Measurements from ENCODE around the gene TBC1D1.
A peak's percentile ranks its signal among the peaks of the same experiment; 100 is the strongest.
"Not testable (repeated sequence)": the region's sequence is repeated elsewhere in the genome, so short reads cannot be mapped to it uniquely, and the experiment has no call there.

TBC1D1 gene

DNA sequence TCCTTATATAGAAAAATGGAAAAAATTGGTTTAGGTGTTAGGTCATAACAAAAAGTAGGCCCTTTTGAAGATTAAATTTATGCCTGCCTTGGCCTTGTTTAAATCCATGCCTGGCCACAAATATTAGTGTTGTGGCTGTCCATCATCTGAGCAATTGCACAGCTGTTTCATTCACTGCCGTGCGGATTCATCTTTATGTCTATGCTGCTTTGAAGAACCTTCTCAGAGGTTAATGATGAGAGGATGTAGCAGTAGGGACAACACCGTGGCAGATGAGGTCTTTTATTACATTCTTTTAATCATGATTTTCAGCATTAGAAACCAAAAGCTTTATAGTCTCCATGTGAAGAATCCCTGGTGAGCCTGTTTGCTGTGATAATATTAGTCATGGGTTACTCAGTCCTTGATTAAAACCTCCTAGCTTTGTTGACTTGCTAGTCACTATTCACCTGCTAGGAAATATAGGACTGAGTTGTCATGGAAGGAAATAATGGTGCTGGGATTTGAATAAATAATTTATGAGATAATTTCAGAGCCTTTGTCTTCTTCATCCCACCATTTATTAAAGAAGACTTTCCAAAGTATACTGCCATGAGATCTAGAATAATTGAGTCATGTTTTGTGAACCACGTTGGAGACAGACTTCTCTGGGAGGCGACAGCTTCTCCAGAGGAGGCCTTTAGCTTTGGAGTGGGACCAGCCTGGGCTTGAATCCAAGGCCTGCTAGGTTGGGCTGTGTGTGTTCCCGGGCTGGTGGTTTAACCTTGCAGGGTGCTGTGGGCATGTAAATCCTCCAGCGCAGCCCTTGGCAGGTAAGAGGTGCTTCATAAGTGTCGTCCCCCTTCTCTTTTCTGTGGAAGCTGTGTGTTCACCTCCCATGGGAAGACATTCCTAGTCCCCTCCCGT is 122.8 kb downstream of the TBC1D1 start:
- no peak for DNase-seq (ENCODE audit: low spot score)

DNA sequence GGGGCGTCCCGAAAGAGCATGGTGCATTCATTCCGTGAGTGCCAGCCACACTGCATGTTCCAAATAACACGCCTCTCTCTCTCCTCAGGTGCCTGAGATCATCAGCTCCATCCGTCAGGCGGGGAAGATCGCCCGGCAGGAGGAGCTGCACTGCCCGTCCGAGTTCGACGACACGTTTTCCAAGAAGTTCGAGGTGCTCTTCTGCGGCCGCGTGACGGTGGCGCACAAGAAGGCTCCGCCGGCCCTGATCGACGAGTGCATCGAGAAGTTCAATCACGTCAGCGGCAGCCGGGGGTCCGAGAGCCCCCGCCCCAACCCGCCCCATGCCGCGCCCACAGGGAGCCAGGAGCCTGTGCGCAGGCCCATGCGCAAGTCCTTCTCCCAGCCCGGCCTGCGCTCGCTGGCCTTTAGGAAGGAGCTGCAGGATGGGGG is 123.6 kb downstream of the TBC1D1 start:
- DNase-seq (ENCODE audit: low spot score) = no peak

DNA sequence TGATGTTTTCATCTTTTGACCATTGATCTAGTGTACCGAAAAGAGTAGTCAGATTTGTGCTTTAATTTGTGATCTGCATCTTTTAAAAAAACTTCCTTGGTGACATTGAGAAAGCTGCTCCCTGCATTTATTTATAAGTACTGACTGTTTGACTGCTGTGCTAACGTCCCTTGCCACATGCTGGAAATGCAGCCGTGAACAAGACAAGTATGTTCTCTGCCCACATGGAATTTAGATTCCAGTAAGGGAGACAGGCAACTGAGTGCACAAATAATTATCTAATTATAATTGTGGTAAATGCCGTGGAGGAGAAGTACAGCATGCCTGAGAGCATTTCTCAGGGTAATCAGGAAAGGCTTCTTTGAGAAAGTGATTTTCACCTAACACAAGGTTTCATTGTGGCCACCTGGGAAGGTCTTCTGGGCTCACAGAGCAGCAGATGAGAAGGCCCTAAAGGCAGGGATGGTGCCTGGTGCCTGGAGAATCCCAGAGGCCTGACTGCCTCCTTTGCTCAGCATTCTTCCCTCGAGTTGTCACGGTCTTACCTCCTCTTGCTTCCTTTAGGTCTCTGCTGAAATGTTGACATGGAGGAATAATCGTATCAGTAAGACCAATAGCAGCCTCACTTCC is 125.1 kb downstream of the TBC1D1 start:
- DNase-seq (ENCODE audit: low spot score) = no peak

DNA sequence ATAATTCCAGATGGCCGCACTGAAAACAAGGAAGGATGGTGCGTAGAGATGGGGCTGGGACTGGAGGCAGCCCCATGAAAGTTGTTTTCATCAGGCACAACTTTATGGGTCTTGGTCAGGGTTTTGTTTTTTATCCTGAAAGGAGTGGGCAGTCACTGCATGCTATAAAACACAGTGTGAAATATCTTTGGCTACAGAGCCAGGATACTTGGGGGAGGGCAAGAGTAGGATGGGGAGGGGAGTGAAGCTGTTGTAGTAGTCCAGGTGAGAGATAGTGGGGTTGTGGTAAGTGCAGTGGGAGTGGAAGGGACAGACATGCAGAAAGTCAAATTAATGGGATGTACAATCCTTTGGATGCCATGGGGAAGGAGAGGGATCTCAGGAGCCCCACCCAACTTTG is 125.8 kb downstream of the TBC1D1 start:
- DNase-seq (ENCODE audit: low spot score) = no peak

DNA sequence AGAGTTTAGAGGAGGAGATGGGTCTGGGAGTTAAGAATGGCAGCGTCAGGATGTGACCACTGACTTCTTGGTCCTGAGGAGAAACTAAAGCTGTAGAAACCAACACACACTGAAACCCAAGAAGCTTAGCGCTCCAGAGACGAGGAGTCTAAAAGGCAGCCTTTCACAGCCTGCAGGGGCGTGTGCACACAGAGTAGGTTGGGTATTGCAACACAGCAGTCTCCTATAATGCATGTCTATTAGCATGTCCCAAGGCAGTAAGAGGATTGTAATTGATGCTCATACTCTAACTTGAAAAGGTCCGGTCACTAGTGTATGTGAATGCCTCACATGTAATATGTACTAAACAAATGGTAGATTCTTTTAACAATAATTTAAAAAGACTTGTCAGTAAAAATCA is 126.7 kb downstream of the TBC1D1 start:
- DNase-seq (ENCODE audit: low spot score) = no peak

DNA sequence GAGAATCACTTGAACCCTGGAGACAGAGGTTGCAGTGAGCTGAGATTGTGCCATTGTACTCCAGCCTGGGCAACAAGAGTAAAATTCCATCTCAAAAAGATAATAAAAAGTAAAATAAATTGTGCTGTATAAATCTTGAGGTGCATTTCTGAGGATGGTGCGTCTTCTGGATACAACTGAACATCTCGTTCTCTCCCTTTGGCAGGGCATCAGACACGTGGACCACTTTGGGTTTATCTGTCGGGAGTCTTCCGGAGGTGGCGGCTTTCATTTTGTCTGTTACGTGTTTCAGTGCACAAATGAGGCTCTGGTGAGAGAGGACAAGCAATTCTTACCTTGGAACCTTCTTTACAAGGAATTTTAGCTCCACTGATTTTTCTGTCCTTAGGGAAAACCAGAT is 129.5 kb downstream of the TBC1D1 start:
- DNase-seq (ENCODE audit: low spot score) = no peak

DNA sequence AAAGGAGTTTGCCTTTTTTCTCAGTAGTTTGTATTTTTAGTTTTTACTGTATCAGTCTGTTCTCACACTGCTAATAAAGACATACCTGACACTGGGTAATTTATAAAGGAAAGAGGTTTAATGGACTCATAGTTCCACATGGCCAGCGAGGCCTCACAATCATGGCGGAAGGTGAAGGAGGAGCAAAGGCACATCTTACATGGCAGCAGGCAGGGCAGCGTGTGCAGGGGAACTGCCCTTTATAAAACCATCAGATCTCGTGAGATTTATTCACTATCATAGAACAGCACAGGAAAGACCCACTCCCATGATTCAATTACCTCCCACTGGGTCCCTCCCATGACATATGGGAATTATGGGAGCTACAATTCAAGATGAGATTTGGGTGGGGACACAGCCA is 130.1 kb downstream of the TBC1D1 start:
- DNase-seq (ENCODE audit: low spot score) = not testable (repeated sequence)

DNA sequence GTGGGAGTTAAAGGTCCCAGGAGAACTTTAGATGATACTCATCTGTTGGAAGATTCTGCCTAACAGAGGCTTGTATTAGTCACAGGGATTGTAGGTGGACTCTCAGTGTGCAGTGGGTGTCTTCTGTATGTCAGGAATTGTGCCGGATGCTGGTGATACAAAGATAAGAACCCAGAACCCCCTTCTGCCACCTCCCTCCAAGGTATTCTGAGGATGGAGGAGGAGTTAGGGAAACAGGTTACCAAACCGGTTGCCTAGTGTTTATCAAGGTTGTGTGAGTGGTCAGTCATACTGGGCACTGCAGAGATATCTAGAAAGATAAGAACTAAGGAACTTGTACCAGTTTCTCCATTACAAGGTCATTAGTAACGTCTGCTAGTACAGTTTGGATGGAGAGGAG is 130.9 kb downstream of the TBC1D1 start:
- no peak for DNase-seq (ENCODE audit: low spot score)

DNA sequence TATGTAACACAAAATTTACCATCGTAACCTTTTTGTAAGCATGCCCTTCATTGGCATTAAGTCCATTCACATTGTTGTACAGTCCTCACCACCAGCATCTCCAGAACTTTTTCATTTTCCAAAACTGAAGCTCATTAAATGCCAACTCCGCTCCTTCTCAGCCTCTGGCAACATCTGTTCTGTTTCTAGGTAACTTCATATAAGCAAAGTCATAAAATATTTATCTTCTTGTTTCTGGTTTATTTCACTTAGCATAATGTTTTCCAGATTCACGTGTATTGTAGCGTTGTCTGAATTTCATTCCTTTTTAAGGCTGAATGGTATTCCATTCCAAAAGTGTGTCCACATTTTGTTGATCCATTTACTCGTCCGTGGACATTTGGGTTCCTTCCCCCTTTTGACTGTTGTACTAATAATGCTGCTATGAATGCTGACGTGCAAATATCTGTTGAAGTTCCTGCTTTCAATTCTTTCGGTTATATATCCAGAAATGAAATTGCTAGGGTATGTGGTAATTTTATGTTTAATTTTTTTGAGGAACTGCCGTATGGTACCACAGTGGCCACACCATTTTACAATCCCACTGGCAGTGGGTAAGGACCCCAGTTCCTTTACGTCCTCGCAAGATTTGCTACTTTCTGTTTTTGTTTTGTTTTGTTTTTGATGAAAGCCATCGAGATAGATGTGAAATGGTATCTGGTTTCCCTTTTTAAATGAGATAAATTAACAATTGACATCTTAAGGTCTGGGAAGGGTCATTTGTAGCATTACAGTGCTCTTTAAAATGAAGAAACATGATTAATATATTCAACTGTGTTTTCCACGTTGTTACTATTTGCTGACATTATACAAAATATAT is 132.7 kb downstream of the TBC1D1 start:
- DNase-seq (ENCODE audit: low spot score) = no peak

DNA sequence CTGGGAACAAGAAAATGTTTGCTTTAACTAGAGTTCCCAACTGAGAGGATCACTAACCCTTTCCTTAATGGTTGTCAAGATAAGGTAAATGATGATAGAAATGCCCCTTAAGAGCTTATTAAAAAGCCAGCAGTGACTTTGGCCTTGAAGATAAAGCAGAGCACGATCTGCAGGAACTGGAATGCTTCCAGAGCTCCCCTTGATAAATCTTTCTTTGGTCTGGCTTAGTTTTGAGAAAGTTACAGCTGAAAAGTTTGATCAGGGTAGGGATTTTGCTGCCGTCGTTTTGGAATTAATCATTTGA is 133.3 kb downstream of the TBC1D1 start:
- no peak for DNase-seq (ENCODE audit: low spot score)

DNA sequence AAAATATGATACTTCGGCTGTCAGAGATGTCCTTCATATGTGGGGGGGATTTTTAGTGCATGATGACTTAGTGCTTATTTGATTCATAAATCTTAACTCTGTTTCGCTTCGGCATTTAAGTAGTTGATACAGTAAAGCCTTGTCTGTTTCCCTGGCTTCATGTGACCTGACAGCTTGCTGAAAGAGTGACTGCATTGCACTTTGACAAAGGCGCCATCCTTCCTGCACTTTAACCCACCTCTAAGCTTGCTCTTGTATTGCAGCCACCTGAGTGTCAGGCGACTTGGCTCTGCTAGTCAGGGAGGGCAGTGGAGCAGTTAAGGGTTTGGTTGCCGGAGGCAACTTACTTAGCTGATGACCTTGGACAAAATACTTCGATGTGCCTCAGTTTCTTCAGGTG is 134.8 kb downstream of the TBC1D1 start:
- DNase-seq (ENCODE audit: low spot score) = no peak

DNA sequence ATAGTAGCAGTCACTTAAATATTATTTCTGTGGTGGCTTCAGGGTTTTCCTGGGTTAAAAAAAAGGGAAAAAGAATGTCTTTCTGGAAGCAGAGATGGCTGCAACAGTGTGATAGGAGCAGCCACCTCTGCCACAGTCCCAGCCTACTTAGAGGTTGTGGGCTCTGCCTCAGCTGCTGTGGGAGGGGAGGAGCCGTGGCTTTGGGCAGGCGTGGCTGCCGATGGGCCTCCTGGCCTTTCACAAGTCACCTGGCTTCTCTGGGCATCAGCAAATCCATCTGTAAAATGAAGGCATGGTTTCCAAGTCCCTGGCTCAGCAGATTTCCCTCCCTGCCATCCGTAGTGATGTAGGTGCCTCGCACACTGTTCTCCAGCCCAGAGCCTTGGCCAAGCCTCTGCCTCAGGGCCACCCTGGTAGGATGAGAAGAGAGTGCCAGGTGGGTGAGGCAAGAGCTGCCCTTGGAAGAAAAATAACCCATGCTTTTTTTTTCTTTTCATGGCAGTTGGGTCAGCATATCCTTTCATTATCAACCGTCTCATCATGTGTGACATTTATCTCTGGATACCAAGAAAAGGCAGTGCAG is 135.4 kb downstream of the TBC1D1 start:
- no peak for DNase-seq (ENCODE audit: low spot score)

DNA sequence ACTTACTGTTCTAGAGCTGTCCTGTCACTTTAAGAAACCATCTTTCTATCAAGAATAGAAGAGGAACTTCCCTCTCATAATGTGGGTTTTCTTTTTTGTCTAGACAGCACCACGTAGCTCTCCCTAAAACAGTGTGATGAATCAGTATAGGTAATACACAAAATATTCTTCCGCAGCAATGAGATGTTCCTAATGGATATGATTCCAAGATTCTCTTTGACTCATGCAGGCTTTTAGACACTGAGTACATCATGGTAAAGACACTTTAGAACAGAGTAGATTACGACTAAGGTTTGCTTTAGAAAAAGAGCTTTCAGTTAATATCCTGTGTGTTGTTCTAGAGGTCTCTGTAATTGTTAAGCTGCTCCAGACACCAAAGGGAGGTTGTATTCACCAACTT is 139.1 kb downstream of the TBC1D1 start:
- DNase-seq (ENCODE audit: low spot score) = no peak

DNA sequence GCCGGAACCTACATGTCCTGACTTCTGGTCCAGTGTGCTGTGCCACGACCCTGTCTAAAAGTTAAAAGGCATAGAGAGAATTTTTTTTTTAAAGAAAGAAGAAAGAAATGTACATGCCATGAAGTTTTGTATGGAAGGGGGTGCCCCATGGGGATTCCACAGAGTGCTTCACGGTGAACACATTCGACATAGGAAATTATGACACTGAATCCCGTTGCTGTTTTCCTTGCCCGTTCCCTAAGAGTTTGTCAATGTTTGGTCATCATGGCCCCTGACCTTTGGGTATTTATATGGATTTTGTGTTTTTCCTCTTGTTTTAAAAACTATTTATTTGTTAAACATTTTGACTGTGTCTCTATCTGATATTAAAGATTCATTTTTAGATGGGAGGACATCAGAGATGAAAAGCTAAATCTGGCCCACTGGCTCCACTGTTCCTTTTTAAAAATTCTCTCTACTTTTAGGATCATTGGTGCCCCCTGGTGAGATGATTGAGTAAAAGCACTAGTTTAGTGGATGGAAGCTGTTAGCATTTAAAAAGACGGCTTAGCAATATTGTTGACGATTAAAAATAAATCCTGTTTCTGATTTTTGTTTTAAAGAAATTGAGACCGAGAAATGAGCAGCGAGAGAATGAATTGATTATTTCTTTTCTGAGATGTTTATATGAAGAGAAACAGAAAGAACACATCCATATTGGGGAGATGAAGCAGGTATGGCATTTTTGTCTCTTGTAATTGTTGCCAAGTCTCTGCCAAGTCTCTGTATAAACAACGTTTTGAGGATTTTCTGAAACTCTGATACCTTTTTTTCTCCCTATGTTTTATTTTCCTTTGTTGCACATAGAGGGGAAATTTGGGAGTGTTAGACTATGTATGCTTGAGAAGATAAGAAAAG is 144.3 kb downstream of the TBC1D1 start:
- peak; percentile 86 for DNase-seq (ENCODE audit: low spot score)

DNA sequence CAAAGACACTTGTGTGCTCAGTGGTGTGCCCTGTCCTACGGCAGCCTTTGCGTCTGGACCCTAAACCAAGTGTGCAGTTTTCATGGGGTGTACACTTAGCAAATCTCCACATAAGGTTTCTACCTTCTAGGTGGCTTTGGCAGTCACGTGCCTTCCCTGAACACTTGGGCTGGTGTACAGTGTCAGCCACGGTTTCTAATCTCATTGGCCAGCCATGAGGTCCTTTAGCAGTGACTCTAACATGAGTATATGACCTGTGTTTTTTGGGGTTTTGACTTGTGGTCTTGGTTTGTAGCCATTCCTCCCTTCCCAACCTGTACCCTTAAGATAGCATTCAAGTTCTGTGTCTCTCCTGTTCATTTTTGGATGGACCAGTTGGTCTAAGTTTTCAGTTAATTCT is 145.7 kb downstream of the TBC1D1 start:
- no peak for DNase-seq (ENCODE audit: low spot score)

DNA sequence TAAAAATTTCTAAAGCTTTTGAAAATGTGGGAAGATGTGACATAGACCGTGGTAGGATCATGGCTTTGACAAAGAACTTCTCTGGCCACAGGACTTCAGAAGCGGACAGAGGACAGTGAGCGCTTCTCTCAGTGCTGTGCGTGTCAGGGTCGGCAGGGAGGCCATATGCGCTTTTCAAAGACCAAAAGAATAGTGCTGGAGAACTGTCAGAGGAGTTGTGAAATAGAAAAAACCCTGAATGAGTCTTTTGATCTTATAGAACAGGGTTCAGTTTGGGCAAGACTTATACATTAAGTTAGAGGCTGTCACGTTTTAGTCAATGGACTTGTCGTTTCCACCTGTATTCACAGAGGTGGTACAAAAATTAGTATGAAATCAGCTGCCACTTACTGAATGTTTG is 146.7 kb downstream of the TBC1D1 start:
- DNase-seq (ENCODE audit: low spot score) = no peak

DNA sequence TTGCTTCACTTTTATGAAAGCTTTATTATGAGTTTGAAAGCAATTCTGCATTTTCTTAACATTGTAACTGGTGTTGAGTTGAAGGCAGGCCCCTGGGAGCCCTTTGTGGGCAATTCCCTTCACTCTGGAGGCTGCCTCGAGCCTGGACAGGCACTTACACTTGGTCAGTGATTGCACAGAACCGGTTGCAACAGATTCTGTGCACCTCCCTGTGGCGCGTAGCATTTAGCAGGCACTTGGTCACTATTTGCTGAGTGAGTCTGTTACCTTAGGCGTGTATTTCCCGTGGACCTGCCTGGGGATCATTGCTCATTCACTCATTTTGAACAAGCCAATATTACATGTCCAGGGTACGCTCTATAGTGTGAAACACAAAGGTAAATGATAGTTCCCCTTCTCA is 149.7 kb downstream of the TBC1D1 start:
- no peak for DNase-seq (ENCODE audit: low spot score)

DNA sequence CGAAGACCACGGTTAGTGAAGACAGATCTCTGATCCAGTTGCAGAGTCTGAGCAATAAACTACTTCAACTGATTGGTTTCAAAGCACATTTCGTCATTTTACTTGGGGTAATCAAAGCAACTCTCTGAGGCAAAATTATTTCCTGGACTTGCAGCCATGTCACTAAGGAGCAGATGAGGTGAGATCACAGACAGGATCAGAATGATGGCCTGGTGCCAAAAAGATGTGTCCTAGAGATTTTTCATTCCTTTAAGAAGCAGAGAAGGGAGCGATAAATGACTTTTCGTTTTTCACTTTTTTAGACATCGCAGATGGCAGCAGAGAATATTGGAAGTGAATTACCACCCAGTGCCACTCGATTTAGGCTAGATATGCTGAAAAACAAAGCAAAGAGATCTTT is 153.2 kb downstream of the TBC1D1 start:
- DNase-seq (ENCODE audit: low spot score) = no peak

DNA sequence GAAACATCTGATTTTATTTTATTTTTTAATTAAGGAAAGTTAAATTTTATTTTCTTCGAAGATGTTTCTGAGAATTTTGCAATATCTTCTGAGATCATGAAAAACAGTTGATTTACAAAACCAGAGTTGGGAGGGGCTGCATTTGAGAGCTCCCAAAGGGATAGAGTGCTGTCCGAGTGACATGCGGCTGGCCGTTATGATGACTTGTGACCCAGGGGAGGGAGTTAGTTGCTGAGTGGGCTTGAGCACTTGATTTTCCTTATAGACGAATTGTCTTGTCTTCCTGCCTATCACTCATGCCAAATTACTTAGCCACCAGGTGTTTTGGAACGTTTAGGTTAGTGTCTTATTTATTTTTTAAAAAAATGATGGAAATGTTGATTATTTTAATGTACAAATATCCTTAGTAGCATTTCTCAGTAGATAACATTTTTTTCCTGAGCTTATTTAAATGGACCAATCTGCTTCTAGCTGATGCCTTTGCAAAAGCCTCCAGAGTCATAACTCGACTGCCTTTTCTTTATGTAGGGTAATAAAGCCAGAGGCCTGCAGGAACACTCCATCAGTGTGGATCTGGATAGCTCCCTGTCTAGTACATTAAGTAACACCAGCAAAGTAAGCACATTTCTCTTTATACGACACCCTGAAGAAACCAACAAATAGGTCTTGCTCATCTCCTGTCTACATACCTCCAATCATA is 154.6 kb downstream of the TBC1D1 start:
- no peak for DNase-seq (ENCODE audit: low spot score)

DNA sequence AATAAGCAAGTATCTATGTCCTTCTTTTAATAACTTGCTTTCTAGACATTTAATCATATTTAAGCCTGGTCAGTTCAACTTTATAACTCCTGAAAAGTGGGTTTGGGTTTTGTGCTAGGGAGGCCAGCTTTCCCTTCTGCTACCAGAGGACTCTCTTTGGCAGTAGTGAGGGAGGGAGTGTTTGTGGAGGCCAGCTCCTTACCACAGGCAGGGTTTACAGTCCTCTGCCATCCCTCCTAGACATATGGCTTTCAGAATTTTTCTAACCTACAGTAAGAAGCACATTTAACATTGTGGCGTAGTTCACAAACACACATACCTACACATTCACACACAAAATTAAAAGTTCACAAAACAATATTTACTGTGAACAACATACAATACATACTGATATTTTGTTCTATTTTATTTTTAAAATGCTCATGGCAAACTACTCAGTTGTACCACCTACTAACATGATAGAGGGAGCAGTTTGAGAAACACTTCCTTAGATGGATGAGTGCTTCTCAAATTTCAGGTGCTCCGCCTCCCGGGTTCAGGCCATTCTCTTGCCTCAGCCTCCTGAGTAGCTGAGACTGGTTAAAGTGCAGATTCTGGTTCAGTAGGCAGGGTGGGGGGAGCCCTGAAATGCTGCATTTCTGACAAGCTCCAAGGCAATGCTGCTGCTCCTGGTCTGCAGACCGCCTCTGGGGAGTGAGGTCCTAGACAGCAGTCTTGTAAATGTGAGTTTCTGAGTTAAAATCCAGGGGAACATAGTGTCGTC is 156.0 kb downstream of the TBC1D1 start:
- no peak for DNase-seq (ENCODE audit: low spot score)
